Fibroblast of lung (primary cell): ENCODE results near the gene TMEM225B. TPM values are rescaled to one million over a fixed set of nuclear protein-coding genes. Genes with fewer than 3 reads are reported as not detected.
A peak's percentile ranks its signal among the peaks of the same experiment; 100 is the strongest.
"Not testable (repeated sequence)": the region's sequence is repeated elsewhere in the genome, so short reads cannot be mapped to it uniquely, and the experiment has no call there.

Source experiments
- DNase-seq, 2 donors: peaks; one replicate each; pipeline versions ENCODE4 v3.0.0 to v3.0.0-alpha.2; 2010; ENCODE audit warnings: low read depth in 2 of 2
- H2AFZ ChIP-seq: 2 replicates; pipeline ENCODE4 v1.5.1; 2012; ENCODE audit warnings: low read length, control low read depth, inconsistent platforms
- H3K27ac ChIP-seq: 2 replicates; pipeline ENCODE4 v1.5.1; 2011; ENCODE audit warnings: low read length, control low read depth; ENCODE audit not compliant: insufficient read depth
- H3K27me3 ChIP-seq: 2 replicates; pipeline ENCODE4 v1.5.1; 2011; ENCODE audit warnings: mild to moderate bottlenecking, low read length; ENCODE audit not compliant: control insufficient read depth, insufficient read depth
- H3K36me3 ChIP-seq: 2 replicates; pipeline ENCODE4 v1.5.1; 2011; ENCODE audit warnings: low read length; ENCODE audit not compliant: control insufficient read depth, insufficient read depth
- H3K4me1 ChIP-seq: 2 replicates; pipeline ENCODE4 v1.5.1; 2011; ENCODE audit warnings: low read length; ENCODE audit not compliant: control insufficient read depth, insufficient read depth; ENCODE audit errors: extremely low read depth
- H3K4me2 ChIP-seq: 2 replicates; pipeline ENCODE4 v1.5.1; 2011; ENCODE audit warnings: low read length, control low read depth; ENCODE audit not compliant: insufficient read depth; ENCODE audit errors: extremely low read depth
- H3K4me3 ChIP-seq, 4 experiments: fragments of 200-600 bp in 1 of 4; sonication (generic) in 1 of 4; replicated peaks in 1 of 4; 2 replicates each; pipeline ENCODE4 v1.5.1; 2011 to 2016; ENCODE audit warnings: low read length in 4 of 4, low read depth in 3 of 4, mild to moderate bottlenecking in 3 of 4, control low read depth in 2 of 4, inconsistent platforms in 1 of 4, mixed read lengths in 1 of 4; ENCODE audit not compliant: insufficient read depth in 1 of 4; ENCODE audit errors: control extremely low read depth in 1 of 4
- H3K79me2 ChIP-seq: 2 replicates; pipeline ENCODE4 v1.5.1; 2012; ENCODE audit warnings: mild to moderate bottlenecking, low read length, inconsistent platforms; ENCODE audit not compliant: control insufficient read depth, insufficient read depth
- H3K9ac ChIP-seq: 2 replicates; pipeline ENCODE4 v1.5.1; 2011; ENCODE audit warnings: mild to moderate bottlenecking, low read length, control low read depth; ENCODE audit not compliant: insufficient read depth
- H3K9me3 ChIP-seq: 2 replicates; pipeline ENCODE4 v1.5.1; 2012; ENCODE audit warnings: low read depth, low read length; ENCODE audit not compliant: control insufficient read depth, insufficient read depth
- H4K20me1 ChIP-seq: 2 replicates; pipeline ENCODE4 v1.5.1; 2011; ENCODE audit warnings: low read length; ENCODE audit not compliant: control insufficient read depth, insufficient read depth; ENCODE audit errors: extremely low read depth
- EZH2 ChIP-seq: IDR thresholded peaks from 2 replicates; pipeline ENCODE4 v1.5.1; 2012; ENCODE audit warnings: low read length, control low read depth, mild to moderate bottlenecking; ENCODE audit errors: missing control alignments
- polyA minus RNA-seq: library from RNA; depleted of rRNA, polyadenylated mRNA; stranded (reverse); fragments of >200 nt; gene quantifications from 2 replicates; pipeline ENCODE4 v1.2.3, GENCODE V29; 2011; ENCODE audit warnings: low replicate concordance
- polyA plus RNA-seq, 2 donors: library from polyadenylated mRNA; depleted of rRNA in 1 of 2; stranded (reverse) in 1 of 2; unstranded in 1 of 2; fragments of >200 nt; gene quantifications; 2 replicates each; pipeline ENCODE4 v1.2.1, GENCODE V29; 2011 to 2012; ENCODE audit warnings: missing spikeins in 1 of 2
- total RNA-seq: library from RNA; depleted of rRNA; stranded (reverse); fragments of >200 nt; gene quantifications from 2 replicates; pipeline ENCODE4 v1.2.1, GENCODE V29; 2014
- TF ChIP-seq, protein P1 (sequence below), 2 donors: IDR thresholded peaks in 1 of 2; conservative IDR thresholded peaks in 1 of 2; 1 replicate in 1 of 2; 2 replicates in 1 of 2; pipeline ENCODE4 v1.5.1; 2011 to 2012; ENCODE audit warnings: low read length in 2 of 2, control low read depth in 1 of 2, inconsistent platforms in 1 of 2, low read depth in 1 of 2, mild to moderate bottlenecking in 1 of 2

Gene TMEM225B, protein sequence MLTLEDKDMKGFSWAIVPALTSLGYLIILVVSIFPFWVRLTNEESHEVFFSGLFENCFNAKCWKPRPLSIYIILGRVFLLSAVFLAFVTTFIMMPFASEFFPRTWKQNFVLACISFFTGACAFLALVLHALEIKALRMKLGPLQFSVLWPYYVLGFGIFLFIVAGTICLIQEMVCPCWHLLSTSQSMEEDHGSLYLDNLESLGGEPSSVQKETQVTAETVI
- total RNA-seq: 0.51 and 1.2 TPM in 2 replicates
- 0.60 and 1.3 TPM in 2 replicates for polyA plus RNA-seq
- 0.51 and 0.84 TPM in 2 replicates for polyA plus RNA-seq (2012)
- polyA minus RNA-seq: 3.3 TPM in 1 of 2 replicates, not detected in the other

DNA sequence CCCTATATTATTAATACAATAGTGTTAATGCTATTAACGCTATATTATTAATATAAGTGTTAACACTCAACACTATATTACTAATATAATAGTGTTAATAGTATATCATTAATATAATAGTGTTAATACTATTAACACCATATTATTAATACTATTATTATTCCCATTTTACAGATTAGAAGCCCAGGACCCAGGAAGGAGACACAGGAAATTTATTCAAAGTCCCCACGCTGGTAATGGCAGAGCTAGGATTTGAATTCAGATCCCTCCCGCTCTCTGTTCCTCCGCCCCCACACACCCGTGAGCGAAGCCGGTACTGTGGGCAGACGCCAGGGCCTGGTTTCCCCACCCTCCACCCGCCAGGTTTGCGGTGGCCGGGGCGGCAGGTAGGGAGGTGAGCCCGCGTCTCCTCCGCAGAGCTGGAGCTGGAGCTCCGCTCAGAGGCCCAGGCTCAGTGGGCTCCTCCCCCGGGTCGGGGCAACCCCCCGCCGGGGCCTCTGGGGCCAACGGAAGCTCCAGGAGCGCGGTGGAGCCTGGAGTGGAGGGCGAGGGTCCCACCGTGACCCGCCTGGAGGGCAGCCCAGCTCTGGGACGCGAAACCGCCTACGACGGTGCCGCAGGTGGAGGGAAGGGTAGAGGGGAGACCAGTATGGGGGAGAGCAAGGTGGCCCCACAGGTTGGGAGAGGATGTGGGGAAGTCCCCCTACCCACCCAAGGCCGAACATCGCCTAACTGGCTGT, at the start of gene TMEM225B:
TSS of gene TMEM225B (plus strand) at position 506 of the 740 bp plus-strand sequence. CDS start 6,122 bp downstream, outside the sequence.
- DNase-seq: no peak
- H3K27ac ChIP-seq: no peak within 1 kb of the TSS
- no peaks in the 10 kb centered on the region for H3K27me3 ChIP-seq
- no peak within 1 kb of the TSS for H3K9ac ChIP-seq
- TF ChIP-seq EZH2: no peak
- TF ChIP-seq, protein P1, sequence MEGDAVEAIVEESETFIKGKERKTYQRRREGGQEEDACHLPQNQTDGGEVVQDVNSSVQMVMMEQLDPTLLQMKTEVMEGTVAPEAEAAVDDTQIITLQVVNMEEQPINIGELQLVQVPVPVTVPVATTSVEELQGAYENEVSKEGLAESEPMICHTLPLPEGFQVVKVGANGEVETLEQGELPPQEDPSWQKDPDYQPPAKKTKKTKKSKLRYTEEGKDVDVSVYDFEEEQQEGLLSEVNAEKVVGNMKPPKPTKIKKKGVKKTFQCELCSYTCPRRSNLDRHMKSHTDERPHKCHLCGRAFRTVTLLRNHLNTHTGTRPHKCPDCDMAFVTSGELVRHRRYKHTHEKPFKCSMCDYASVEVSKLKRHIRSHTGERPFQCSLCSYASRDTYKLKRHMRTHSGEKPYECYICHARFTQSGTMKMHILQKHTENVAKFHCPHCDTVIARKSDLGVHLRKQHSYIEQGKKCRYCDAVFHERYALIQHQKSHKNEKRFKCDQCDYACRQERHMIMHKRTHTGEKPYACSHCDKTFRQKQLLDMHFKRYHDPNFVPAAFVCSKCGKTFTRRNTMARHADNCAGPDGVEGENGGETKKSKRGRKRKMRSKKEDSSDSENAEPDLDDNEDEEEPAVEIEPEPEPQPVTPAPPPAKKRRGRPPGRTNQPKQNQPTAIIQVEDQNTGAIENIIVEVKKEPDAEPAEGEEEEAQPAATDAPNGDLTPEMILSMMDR (conservative IDR thresholded peaks at IDR 0.05 in 1 of 2, IDR thresholded peaks at IDR 0.05 in 1 of 2; ENCODE audit: low read depth in 1 of 2, low read length in 2 of 2): no peak
- H3K79me2 ChIP-seq: no peaks in the 10 kb centered on the region
- no peak within 1 kb of the TSS for H2AFZ ChIP-seq
- no peak within 1 kb of the TSS for H3K4me2 ChIP-seq
- H4K20me1 ChIP-seq: no peaks in the 10 kb centered on the region
- H3K4me1 ChIP-seq: no peaks in the 10 kb centered on the region
- no peaks in the 10 kb centered on the region for H3K9me3 ChIP-seq
- H3K4me3 ChIP-seq: no peak within 1 kb of the TSS
- no peaks in the 10 kb centered on the region for H3K36me3 ChIP-seq

DNA sequence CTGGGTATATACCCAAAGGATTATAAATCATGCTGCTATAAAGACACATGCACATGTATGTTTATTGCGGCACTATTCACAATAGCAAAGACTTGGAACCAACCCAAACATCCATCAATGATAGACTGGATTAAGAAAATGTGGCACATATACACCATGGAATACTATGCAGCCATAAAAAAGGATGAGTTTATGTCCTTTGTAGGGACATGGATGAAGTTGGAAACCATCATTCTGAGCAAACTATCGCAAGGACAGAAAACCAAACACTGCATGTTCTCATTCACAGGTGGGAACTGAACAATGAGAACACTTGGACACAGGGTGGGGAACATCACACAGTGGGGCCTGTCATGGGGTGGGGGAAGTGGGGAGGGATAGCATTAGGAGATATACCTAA, 48.5 kb upstream of the TMEM225B start:
- H3K79me2 ChIP-seq: peaks cover 11% of the 10 kb centered on the region
- H3K4me1 ChIP-seq, DNase-seq: not testable (repeated sequence)

DNA sequence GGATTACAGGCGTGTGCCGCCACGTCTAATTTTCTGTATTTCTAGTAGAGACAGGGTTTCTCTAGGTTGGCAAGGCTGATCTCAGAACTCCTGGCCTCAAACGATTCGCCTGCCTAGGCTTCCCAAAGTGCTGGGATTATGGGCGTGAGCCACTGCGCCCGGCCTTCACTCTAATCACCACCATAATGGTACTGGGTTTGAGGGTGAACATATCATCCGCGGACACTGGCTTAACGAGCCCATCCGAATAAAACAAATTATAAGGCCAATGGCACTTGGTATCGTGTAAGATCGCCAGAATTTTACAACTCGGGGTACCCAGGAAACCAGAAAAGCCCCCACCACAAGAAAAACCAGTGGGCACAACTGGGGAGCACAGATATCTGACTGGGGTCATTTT, 46.7 kb upstream of the TMEM225B start:
- Histone ChIP-seq H3K4me2 (peak overlapping the region; percentile 76), H3K27ac (peak overlapping the region; percentile 97), H4K20me1 (no peaks in the 10 kb centered on the region), H3K27me3 (no peaks in the 10 kb centered on the region), H3K4me3 (peak overlapping the region; percentile 87 to 99 (median 96)), H3K79me2 (peaks cover 16% of the 10 kb centered on the region), H3K9ac (peak overlapping the region; percentile 97), H3K9me3 (no peaks in the 10 kb centered on the region), H3K4me1 (no peaks in the 10 kb centered on the region), H3K36me3 (peaks cover 2% of the 10 kb centered on the region), H2AFZ (peak overlapping the region; percentile 7)
- peak in 1 of 2 donors; percentile 12 for DNase-seq
- TF ChIP-seq, protein P1 (conservative IDR thresholded peaks at IDR 0.05 in 1 of 2, IDR thresholded peaks at IDR 0.05 in 1 of 2; ENCODE audit: low read depth in 1 of 2, low read length in 2 of 2): no peak
- no peak for TF ChIP-seq EZH2

More for the DNA sequence above, 48.5 kb upstream of the TMEM225B start:
- H3K9ac ChIP-seq, H4K20me1 ChIP-seq, H3K27ac ChIP-seq, H2AFZ ChIP-seq, H3K4me3 ChIP-seq, H3K27me3 ChIP-seq, H3K36me3 ChIP-seq, H3K9me3 ChIP-seq, H3K4me2 ChIP-seq: not testable (repeated sequence)
